Kidney (tissue), 14 donors: ENCODE data around the gene HBP1. TPM values are rescaled to one million over a fixed set of nuclear protein-coding genes. Genes with fewer than 3 reads are reported as not detected.
A peak's percentile ranks its signal among the peaks of the same experiment; 100 is the strongest.
"Not testable (repeated sequence)": the region's sequence is repeated elsewhere in the genome, so short reads cannot be mapped to it uniquely, and the experiment has no call there.

ENCODE experiments used
- DNase-seq, 5 donors: peaks; one replicate each; pipeline ENCODE4 v3.0.0-alpha.2; 2013 to 2020
- FAIRE-seq: peaks from 2 replicates; lab custom pipeline; 2012; peaks lifted over from hg19 to GRCh38; lab: Jason Lieb, UNC
- H3K27ac ChIP-seq, 2 donors: one replicate each; pipeline ENCODE4 v1.7.0; 2013; ENCODE audit warnings: low read depth in 2 of 2, low read length in 2 of 2, inconsistent platforms in 1 of 2
- H3K27me3 ChIP-seq: one replicate; pipeline ENCODE4 v1.7.1; 2013; ENCODE audit warnings: low read length, inconsistent platforms; ENCODE audit not compliant: control insufficient read depth, insufficient read depth
- H3K36me3 ChIP-seq, 3 donors: one replicate each; pipeline versions ENCODE4 v1.7.0 to v1.7.1; 2013; ENCODE audit warnings: low read length in 3 of 3, control low read depth in 1 of 3, inconsistent platforms in 1 of 3; ENCODE audit not compliant: insufficient read depth in 3 of 3, control insufficient read depth in 2 of 3
- H3K4me1 ChIP-seq, 3 donors: one replicate each; pipeline versions ENCODE4 v1.7.0 to v1.7.1; 2013; ENCODE audit warnings: low read length in 3 of 3, inconsistent platforms in 1 of 3, low read depth in 1 of 3; ENCODE audit not compliant: control insufficient read depth in 2 of 3, insufficient read depth in 2 of 3
- H3K4me3 ChIP-seq, 3 donors: one replicate each; pipeline versions ENCODE4 v1.7.0 to v1.8.1; 2013; ENCODE audit warnings: low read length in 3 of 3, control low read depth in 1 of 3, inconsistent platforms in 1 of 3
- H3K9ac ChIP-seq, 3 donors: one replicate each; pipeline versions ENCODE4 v1.7.0 to v1.7.1; 2013; ENCODE audit warnings: low read length in 3 of 3, control low read depth in 1 of 3, inconsistent platforms in 1 of 3
- H3K9me3 ChIP-seq, 3 donors: one replicate each; pipeline versions ENCODE4 v1.7.0 to v1.7.1; 2013; ENCODE audit warnings: low read length in 3 of 3, control low read depth in 1 of 3, inconsistent platforms in 1 of 3; ENCODE audit not compliant: control insufficient read depth in 2 of 3, insufficient read depth in 1 of 3
- intact Hi-C: fragments of 100-400 bp; cut with DNase I; formaldehyde crosslinking; loops from one replicate; pipeline ENCODE4 v1.11.1; 2022
- polyA plus RNA-seq: library from polyadenylated mRNA; stranded (reverse); fragments of 350-450 nt; fragmentation: Illumina TruSeq; extraction: RNeasy Lipid Tissue Mini Kit (QIAGEN cat#74804); gene quantifications from one replicate; pipeline ENCODE4 v1.2.3, GENCODE V29; 2014; ENCODE audit warnings: low read depth, low replicate concordance; ENCODE audit not compliant: insufficient read depth
- total RNA-seq: library from RNA; stranded (reverse); fragmentation: NEBNext Ultra II Directional; extraction: Animal tissue kit (Norgen Biotek cat#: 25700); gene quantifications from one replicate; pipeline ENCODE4 v1.2.1, GENCODE V29; 2021
- TF ChIP-seq, protein P1 (sequence below): IDR thresholded peaks from 3 replicates; pipeline ENCODE4 v1.5.1; 2012; ENCODE audit warnings: mild to moderate bottlenecking, moderate library complexity, borderline replicate concordance; ENCODE audit not compliant: insufficient read depth; ENCODE audit errors: extremely low read depth
- donor health status: control.
- donor health status: control.
- donor health status: control.
- donor health status: control.
- donor health status: control.
- donor health status: DM: yes; HTN: yes; CAD: no.
- donor health status: Normal renal cell carcinoma (clear cell type).

Gene HBP1
- total and polyA plus RNA-seq, 2 donors from 2014 or later, result 29.3 to 64.4 TPM

DNA sequence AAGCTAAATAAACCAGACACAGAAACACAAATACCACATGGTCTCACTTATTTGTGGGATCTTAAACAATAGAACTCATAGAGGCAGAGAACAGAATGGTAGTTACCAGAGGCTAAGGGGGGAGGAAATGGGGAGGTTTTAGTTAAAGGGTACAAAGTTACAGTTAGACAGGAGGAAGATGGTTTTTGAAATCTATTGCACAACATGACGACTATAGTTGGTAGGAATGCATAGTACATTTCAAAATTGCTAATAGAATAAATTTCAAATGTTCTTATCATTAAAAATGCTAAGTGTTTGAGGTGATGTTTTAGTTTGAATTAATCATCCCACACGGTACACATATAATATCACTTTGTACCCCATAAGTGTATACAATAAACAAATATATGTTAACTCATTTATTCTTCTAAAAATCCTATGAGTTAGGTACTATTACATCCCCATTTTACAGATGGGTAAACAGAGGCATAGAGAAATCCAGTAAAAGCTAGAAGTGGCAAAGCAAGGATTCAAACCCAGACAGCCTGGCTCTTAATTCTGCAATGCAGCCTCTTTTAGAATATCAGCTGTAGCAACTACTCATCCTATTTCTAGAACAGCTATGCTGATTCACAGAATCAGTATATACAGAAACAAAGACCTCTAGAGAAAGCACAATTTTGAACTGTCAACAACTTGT is 50.9 kb downstream of the HBP1 start:
- Histone ChIP-seq H3K9me3 (no peaks in the 10 kb centered on the region), H3K4me1 (no peaks in the 10 kb centered on the region), H3K4me3 (no peak overlapping the region), H3K36me3 (no peaks in the 10 kb centered on the region), H3K27me3 (no peaks in the 10 kb centered on the region), H3K27ac (no peak overlapping the region), H3K9ac (no peak overlapping the region)
- no peak for DNase-seq
- TF ChIP-seq, protein P1, sequence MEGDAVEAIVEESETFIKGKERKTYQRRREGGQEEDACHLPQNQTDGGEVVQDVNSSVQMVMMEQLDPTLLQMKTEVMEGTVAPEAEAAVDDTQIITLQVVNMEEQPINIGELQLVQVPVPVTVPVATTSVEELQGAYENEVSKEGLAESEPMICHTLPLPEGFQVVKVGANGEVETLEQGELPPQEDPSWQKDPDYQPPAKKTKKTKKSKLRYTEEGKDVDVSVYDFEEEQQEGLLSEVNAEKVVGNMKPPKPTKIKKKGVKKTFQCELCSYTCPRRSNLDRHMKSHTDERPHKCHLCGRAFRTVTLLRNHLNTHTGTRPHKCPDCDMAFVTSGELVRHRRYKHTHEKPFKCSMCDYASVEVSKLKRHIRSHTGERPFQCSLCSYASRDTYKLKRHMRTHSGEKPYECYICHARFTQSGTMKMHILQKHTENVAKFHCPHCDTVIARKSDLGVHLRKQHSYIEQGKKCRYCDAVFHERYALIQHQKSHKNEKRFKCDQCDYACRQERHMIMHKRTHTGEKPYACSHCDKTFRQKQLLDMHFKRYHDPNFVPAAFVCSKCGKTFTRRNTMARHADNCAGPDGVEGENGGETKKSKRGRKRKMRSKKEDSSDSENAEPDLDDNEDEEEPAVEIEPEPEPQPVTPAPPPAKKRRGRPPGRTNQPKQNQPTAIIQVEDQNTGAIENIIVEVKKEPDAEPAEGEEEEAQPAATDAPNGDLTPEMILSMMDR, result no peak
- intact Hi-C loops, result no loop called here
- FAIRE-seq, result no peak

DNA sequence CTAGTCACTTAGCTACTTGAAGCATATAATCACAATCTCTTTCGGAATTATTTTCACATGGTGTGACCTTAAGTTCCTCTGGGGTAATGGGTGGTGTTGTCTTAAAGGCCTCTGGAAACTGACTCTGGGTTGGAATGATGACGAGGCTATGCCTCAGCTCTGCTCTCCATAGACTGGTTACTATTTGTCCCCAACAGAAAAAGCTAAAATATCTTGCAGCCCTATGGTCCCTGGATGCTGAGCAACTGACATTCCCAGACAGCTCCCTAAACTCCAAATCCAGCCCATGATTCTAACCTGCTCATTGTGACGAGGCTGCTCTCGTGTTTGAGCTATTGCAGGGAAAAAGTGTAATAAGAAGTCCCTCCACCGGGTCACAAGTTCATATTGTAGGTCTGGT is 51.6 kb downstream of the HBP1 start:
- no peak for FAIRE-seq
- Histone ChIP-seq H3K27ac (no peak overlapping the region), H3K27me3 (no peaks in the 10 kb centered on the region), H3K36me3 (no peaks in the 10 kb centered on the region), H3K9me3 (no peaks in the 10 kb centered on the region), H3K4me3 (no peak overlapping the region), H3K9ac (no peak overlapping the region), H3K4me1 (no peaks in the 10 kb centered on the region)
- DNase-seq, result no peak
- intact Hi-C loops, result no loop called here
- TF ChIP-seq, protein P1, result no peak

DNA sequence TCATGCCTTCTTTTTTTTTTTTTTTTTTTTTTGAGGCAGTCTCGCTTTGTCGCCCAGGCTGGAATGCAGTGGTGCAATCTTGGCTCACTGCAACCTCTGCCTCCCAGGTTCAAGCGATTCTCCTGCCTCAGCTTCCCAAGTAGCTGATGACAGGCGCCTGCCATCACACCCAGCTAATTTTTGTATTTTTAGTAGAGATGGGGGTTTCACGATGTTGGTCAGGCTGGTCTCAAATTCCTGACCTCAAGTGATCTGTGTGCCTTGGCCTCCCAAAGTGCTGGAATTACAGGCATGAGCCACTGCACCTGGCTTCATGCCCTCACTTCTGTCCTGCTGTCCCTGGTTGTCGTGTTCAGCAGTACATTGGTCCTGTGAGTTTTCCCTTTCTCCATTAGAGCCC is 52.0 kb downstream of the HBP1 start:
- H3K4me1 ChIP-seq, H3K27me3 ChIP-seq, FAIRE-seq, intact Hi-C loops, H3K9ac ChIP-seq, DNase-seq, H3K4me3 ChIP-seq, H3K27ac ChIP-seq, H3K9me3 ChIP-seq, H3K36me3 ChIP-seq: not testable (repeated sequence)

DNA sequence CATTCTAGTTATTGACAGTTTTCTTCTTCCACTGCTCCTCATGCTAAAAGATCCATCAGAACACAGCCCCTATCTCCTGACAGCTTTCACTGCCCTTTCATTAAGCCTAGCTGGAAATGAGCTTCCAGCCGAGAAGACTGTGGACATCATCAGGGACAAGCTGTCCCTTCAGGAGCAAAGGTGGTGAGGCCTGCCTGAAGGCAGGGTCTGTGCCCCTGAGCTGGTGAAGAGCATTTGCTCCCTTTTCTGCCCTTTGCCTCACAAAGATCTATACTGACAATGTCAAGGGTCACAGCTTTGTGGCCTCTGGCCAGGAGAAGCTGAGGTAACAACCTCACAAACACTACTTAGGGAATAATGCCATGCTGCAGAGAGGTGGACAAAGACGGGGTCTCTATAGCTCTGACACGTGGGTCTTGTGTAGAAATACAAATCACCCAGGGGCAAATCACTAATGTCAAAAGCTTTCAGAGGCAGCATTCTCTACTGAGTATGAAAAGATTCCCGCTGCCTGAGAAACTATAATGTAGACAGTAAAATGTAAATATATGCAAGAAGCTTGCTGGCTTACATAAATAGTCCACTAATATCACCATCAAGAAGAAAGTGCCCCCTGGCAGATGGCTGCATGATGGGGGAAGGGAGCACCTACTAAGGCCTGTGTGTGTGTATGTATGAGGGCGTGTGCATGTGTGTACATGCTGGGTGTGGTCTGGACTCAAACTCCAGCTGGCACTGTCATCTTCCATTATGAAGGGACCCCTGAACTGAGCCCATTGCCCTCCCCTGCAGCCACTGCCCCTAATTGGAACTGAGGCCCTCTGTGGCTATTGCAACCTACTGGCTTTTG is 55.8 kb downstream of the HBP1 start:
- H3K9me3 ChIP-seq, result no peaks in the 10 kb centered on the region
- H3K36me3 ChIP-seq, result no peaks in the 10 kb centered on the region
- no peaks in the 10 kb centered on the region for H3K4me1 ChIP-seq
- no peak overlapping the region for H3K27ac ChIP-seq
- no peak overlapping the region for H3K4me3 ChIP-seq
- FAIRE-seq (no peak), DNase-seq (peak in 1 of 5 donors; percentile 7)
- H3K9ac ChIP-seq, result no peak overlapping the region
- H3K27me3 ChIP-seq, result no peaks in the 10 kb centered on the region
- TF ChIP-seq, protein P1, result no peak
- intact Hi-C loops, result no loop called here
